Immature natural killer cell (primary cell): Measurements from ENCODE around the gene REM2. TPM values are rescaled to one million over a fixed set of nuclear protein-coding genes. Genes with fewer than 3 reads are reported as not detected.

Experiments
- DNase-seq, 3 donors: peaks; one replicate each; pipeline ENCODE4 v3.0.0; 2022; ENCODE audit warnings: mixed read lengths in 1 of 3
- H3K27ac Mint-ChIP-seq, 6 donors: one replicate each; pipeline ENCODE4 v1.8.0; 2020; ENCODE audit warnings: mixed read lengths in 6 of 6, mild to moderate bottlenecking in 5 of 6, inconsistent platforms in 4 of 6, moderate library complexity in 3 of 6
- H3K27me3 Mint-ChIP-seq, 3 donors: one replicate each; pipeline ENCODE4 v1.8.0; 2020 to 2021; ENCODE audit warnings: low read depth in 3 of 3, mild to moderate bottlenecking in 3 of 3, mixed read lengths in 3 of 3, moderate library complexity in 3 of 3, inconsistent platforms in 1 of 3
- H3K36me3 Mint-ChIP-seq, 3 donors: one replicate each; pipeline ENCODE4 v1.8.0; 2020; ENCODE audit warnings: mixed read lengths in 3 of 3, inconsistent platforms in 2 of 3, mild to moderate bottlenecking in 2 of 3
- H3K4me1 Mint-ChIP-seq, 2 donors: one replicate each; pipeline ENCODE4 v1.8.0; 2020; ENCODE audit warnings: inconsistent platforms in 2 of 2, mild to moderate bottlenecking in 2 of 2, mixed read lengths in 2 of 2, moderate library complexity in 1 of 2
- H3K4me3 Mint-ChIP-seq, 5 donors: one replicate each; pipeline ENCODE4 v1.8.0; 2020; ENCODE audit warnings: mild to moderate bottlenecking in 5 of 5, mixed read lengths in 5 of 5, inconsistent platforms in 3 of 5, moderate library complexity in 3 of 5
- H3K9me3 Mint-ChIP-seq, 6 donors: one replicate each; pipeline ENCODE4 v1.8.0; 2020; ENCODE audit warnings: mild to moderate bottlenecking in 6 of 6, mixed read lengths in 6 of 6, inconsistent platforms in 4 of 6, moderate library complexity in 3 of 6
- polyA plus RNA-seq, 3 donors: library from polyadenylated mRNA; unstranded; fragments of 300-500 nt; fragmentation: Illumina TruSeq; gene quantifications; one replicate each; pipeline ENCODE4 v1.2.3, GENCODE V29; 2021

The REM2 gene
- polyA plus RNA-seq, 3 donors from 2014 or later: 0.22 to 0.74 (median 0.66) TPM

DNA sequence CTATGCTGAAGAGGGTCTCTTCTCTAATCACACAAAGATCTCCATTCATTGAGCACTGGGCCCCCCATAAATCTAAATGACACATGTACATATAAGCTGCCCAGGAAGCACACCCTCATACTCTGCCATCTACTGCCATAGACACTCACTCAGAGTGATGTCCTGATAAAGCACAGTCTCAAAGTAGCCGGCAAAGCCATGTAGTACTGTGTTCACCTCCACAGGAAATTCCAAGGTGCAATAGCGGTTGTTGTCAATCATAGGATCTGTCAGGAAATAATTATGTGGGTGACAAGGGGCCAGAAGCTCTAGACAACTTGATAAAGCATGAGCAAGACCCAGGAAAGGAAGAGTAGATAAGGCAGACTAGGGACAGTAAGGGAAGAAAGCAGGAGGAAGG lies 39.3 kb downstream of the REM2 start:
- no peak overlapping the region for H3K27ac Mint-ChIP-seq
- no peaks in the 10 kb centered on the region for H3K9me3 Mint-ChIP-seq
- peaks cover 4 to 37% (median 25%) of the 10 kb centered on the region in 3 donors for H3K36me3 Mint-ChIP-seq
- H3K4me1 Mint-ChIP-seq: peaks cover 26 to 28% of the 10 kb centered on the region in 2 donors
- peaks cover 13 to 16% (median 13%) of the 10 kb centered on the region in 3 donors for H3K27me3 Mint-ChIP-seq
- no peak overlapping the region for H3K4me3 Mint-ChIP-seq
- no peak for DNase-seq

- Mint-ChIP-seq H3K9me3 (no peaks in the 10 kb centered on the region), H3K27me3 (peaks cover 5 to 10% (median 5%) of the 10 kb centered on the region in 3 donors), H3K27ac (peak overlapping the region in 1 of 6 donors; percentile 24), H3K4me1 (peaks cover 12 to 13% of the 10 kb centered on the region in 2 donors), H3K4me3 (no peak overlapping the region), H3K36me3 (peaks cover 4 to 37% (median 25%) of the 10 kb centered on the region in 3 donors)
- DNase-seq: no peak
Measured at GRCh38 chr14:22923746-22924145, 40.7 kb downstream of the REM2 start.

- Mint-ChIP-seq H3K4me3 (no peak overlapping the region), H3K36me3 (peaks cover 4 to 37% (median 25%) of the 10 kb centered on the region in 3 donors), H3K27me3 (peaks cover 0 to 5% (median 0%) of the 10 kb centered on the region in 3 donors), H3K27ac (no peak overlapping the region), H3K4me1 (no peaks in the 10 kb centered on the region), H3K9me3 (no peaks in the 10 kb centered on the region)
- DNase-seq: no peak
Measured at GRCh38 chr14:22925513-22925912, 42.5 kb downstream of the REM2 start.

- DNase-seq: no peak
- H3K36me3 Mint-ChIP-seq: peaks cover 4 to 31% (median 23%) of the 10 kb centered on the region in 3 donors
- H3K27ac Mint-ChIP-seq: no peak overlapping the region
- peak overlapping the region in 1 of 5 donors; percentile 7 for H3K4me3 Mint-ChIP-seq
- H3K4me1 Mint-ChIP-seq: no peaks in the 10 kb centered on the region
- H3K9me3 Mint-ChIP-seq: no peaks in the 10 kb centered on the region
- peaks cover 0 to 5% (median 2%) of the 10 kb centered on the region in 3 donors for H3K27me3 Mint-ChIP-seq
Measured at GRCh38 chr14:22926316-22926715, 43.3 kb downstream of the REM2 start.

DNA sequence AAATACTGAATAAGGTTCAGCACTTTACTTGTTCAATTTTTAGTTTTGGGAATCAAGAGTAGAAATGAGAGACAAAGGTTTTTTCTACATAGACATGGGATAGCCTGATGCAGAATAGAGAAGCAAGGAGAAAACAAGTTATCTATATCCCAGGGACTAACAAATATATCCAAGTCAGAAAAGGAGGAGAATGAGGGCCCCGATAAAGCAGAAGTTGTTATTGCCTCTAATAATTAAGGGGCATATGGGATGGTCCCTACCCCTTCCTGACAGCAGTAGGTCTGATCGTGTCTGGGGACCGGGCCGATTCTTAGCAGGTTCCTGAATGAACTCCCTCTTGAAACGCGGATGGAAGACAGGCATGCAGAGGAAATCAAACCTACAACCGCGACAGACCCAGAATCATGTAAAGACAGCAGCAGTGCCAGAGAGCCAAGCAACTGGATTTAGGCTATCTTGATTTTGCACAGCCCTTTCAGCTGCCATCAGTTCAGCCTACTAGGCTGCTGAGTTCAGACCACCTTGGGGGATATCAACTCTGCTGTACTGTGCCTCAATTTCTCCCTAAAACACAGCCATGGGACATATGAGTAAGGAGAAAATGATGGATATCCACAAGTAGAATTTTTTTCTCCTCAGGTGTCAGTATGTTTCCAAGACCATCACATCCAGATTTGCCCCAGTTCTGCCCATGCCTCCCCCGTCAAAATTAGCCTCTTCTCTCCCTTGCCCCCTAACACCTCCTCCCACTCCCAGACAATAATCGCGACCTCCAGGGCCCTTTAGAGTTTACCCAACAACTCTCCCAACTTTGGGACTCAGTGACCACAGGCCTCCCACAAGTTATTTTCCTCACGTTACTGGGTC lies 45.4 kb downstream of the REM2 start:
- no peak for DNase-seq
- Mint-ChIP-seq H3K27ac (no peak overlapping the region), H3K36me3 (peaks cover 0 to 18% (median 7%) of the 10 kb centered on the region in 3 donors)

GRCh38 chr14:22929104-22929960 lies 46.3 kb downstream of the REM2 start, which contains the start of gene PRMT5:
TSS of gene PRMT5 (minus strand) at chr14:22929376. CDS start at chr14:22929361, 15 bp downstream.
- peaks cover 4% of the 10 kb centered on the region in 2 donors for H3K4me1 Mint-ChIP-seq
- peaks cover 0 to 5% (median 5%) of the 10 kb centered on the region in 3 donors for H3K27me3 Mint-ChIP-seq
- H3K4me3 Mint-ChIP-seq: no peak within 1 kb of the TSS
- H3K9me3 Mint-ChIP-seq: no peaks in the 10 kb centered on the region
- DNase-seq: peak; percentile 96 to 98 (median 98)
- H3K36me3 Mint-ChIP-seq: peaks cover 0 to 10% (median 7%) of the 10 kb centered on the region in 3 donors
- H3K27ac Mint-ChIP-seq: no peak within 1 kb of the TSS

More for the DNA sequence above, 45.4 kb downstream of the REM2 start:
- H3K4me1 Mint-ChIP-seq: peaks cover 4% of the 10 kb centered on the region in 2 donors
- H3K9me3 Mint-ChIP-seq: no peaks in the 10 kb centered on the region
- peaks cover 0 to 5% (median 5%) of the 10 kb centered on the region in 3 donors for H3K27me3 Mint-ChIP-seq
- H3K4me3 Mint-ChIP-seq: no peak overlapping the region

DNA sequence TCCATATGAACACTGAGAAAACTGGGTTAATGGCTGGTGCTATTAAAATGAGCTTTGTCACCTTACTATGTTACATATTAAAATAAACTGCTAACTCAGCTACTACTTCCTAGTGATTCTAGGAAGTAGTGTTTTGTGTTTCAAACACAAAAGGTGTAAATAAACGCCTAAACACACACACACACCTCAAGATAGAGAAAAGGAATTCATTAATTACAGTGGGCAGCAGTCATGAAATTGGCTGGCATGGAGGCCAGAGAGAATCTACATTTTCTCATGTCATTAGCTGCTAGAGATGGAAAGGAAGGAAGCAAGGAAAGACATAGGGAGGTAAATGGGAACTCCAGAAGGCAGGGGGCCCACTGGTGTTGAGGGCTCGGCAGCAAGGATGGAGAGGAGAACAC lies 46.9 kb downstream of the REM2 start:
- no peak for DNase-seq
- H3K27ac Mint-ChIP-seq: no peak overlapping the region
- peaks cover 4% of the 10 kb centered on the region in 2 donors for H3K4me1 Mint-ChIP-seq
- H3K27me3 Mint-ChIP-seq: peaks cover 0 to 5% (median 3%) of the 10 kb centered on the region in 3 donors
- H3K9me3 Mint-ChIP-seq: no peaks in the 10 kb centered on the region
- H3K36me3 Mint-ChIP-seq: peaks cover 0 to 7% (median 4%) of the 10 kb centered on the region in 3 donors
- H3K4me3 Mint-ChIP-seq: no peak overlapping the region

GRCh38 chr14:22932146-22932545 lies 49.1 kb downstream of the REM2 start:
- H3K27me3 Mint-ChIP-seq: peaks cover 0 to 5% (median 0%) of the 10 kb centered on the region in 3 donors
- H3K36me3 Mint-ChIP-seq: no peaks in the 10 kb centered on the region
- no peaks in the 10 kb centered on the region for H3K9me3 Mint-ChIP-seq
- H3K4me1 Mint-ChIP-seq: peaks cover 4% of the 10 kb centered on the region in 2 donors
- H3K4me3 Mint-ChIP-seq: no peak overlapping the region
- H3K27ac Mint-ChIP-seq: no peak overlapping the region
- no peak for DNase-seq

DNA sequence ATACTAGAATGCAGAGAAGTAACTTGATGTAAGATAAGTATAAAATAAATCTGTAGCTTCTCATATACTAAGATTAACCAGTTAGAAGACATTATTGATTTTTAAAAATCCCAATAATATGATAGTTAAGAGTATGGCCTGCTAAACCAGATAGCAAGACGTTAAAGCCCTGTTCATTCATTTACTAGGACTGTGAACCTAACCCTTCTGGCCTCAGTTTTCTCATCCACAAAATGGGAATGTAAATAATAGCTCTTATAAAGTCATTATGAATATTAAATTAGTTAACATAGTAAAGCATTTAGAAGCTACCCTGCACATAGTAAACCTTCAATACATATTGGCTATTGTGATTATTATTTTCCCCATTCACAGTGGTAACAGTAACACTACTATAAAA lies 52.1 kb downstream of the REM2 start:
- Mint-ChIP-seq H3K27me3 (peaks cover 0 to 5% (median 0%) of the 10 kb centered on the region in 3 donors), H3K36me3 (peaks cover 0 to 3% (median 0%) of the 10 kb centered on the region in 3 donors), H3K9me3 (no peaks in the 10 kb centered on the region), H3K27ac (no peak overlapping the region), H3K4me3 (no peak overlapping the region), H3K4me1 (peaks cover 4% of the 10 kb centered on the region in 2 donors)
- no peak for DNase-seq

Other genes with a start within 250 kb of the REM2 start
- gene OR6J1, start 238.9 kb upstream of the REM2 start, polyA plus RNA-seq: not detected
- 10 to 100 TPM; 27.9 to 48.5 (median 44.0) TPM for gene OXA1L, start 116.5 kb upstream of the REM2 start, polyA plus RNA-seq
- gene SLC7A7, start 67.8 kb upstream of the REM2 start, polyA plus RNA-seq: 1 to 10 TPM in 2 of 3 donors, under 1 TPM in 1; 0.67 to 5.8 (median 1.1) TPM
- gene MRPL52, start 53.3 kb upstream of the REM2 start, polyA plus RNA-seq: 100 to 1,000 TPM in 2 of 3 donors, 10 to 100 TPM in 1; 56.8 to 188 (median 147) TPM
- gene MMP14, start 46.6 kb upstream of the REM2 start, polyA plus RNA-seq: not detected
- gene LRP10, start 11.5 kb upstream of the REM2 start, polyA plus RNA-seq: 100 to 1,000 TPM in 2 of 3 donors, 10 to 100 TPM in 1; 74.6 to 146 (median 136) TPM
- gene RBM23, start 35.9 kb downstream of the REM2 start, polyA plus RNA-seq: 10 to 100 TPM; 80.9 to 91.9 (median 85.5) TPM
- 10 to 100 TPM; 32.9 to 34.9 (median 34.7) TPM for gene PRMT5, start 46.2 kb downstream of the REM2 start, polyA plus RNA-seq
- 10 to 100 TPM; 23.0 to 26.2 (median 23.2) TPM for gene HAUS4, start 73.9 kb downstream of the REM2 start, polyA plus RNA-seq
- gene AJUBA, start 99.3 kb downstream of the REM2 start, polyA plus RNA-seq: under 1 TPM in 2 of 3 donors, not detected in 1; 0.18 to 0.21 TPM
- 1 to 10 TPM; 3.4 to 9.8 (median 5.0) TPM for gene C14orf93, start 126.9 kb downstream of the REM2 start, polyA plus RNA-seq
- gene PSMB5, start 151.7 kb downstream of the REM2 start, polyA plus RNA-seq: 10 to 100 TPM; 25.6 to 54.3 (median 39.7) TPM
- gene PSMB11, start 159.0 kb downstream of the REM2 start, polyA plus RNA-seq: not detected
- gene CDH24, start 174.3 kb downstream of the REM2 start, polyA plus RNA-seq: 1 to 10 TPM in 1 of 3 donors, under 1 TPM in 2; 0.64 to 1.2 (median 0.78) TPM
- gene ACIN1, start 211.9 kb downstream of the REM2 start, polyA plus RNA-seq: 10 to 100 TPM in 1 of 3 donors, 1 to 10 TPM in 1, under 1 TPM in 1; 0.40 to 15.0 (median 4.5) TPM
- gene C14orf119, start 212.3 kb downstream of the REM2 start, polyA plus RNA-seq: 100 to 1,000 TPM in 2 of 3 donors, 10 to 100 TPM in 1; 85.2 to 184 (median 135) TPM
- not detected for gene CIROP, start 221.8 kb downstream of the REM2 start, polyA plus RNA-seq
- not detected for gene CEBPE, start 236.0 kb downstream of the REM2 start, polyA plus RNA-seq